Stimulated activated CD4-positive, alpha-beta T cell treated with anti-CD3 and anti-CD28 coated beads, Interleukin-4, amount 100 ng/mL, for 48 hours (primary cell): ENCODE measurements around the gene USP47.

Source experiments
- DNase-seq, 2 donors: peaks; one replicate each; pipeline ENCODE4 v3.0.0-alpha.2; 2020; ENCODE audit warnings: low read depth in 2 of 2

USP47 gene

GRCh38 chr11:11998091-11998781 is 156.5 kb downstream of the USP47 start:
- no peak for DNase-seq

GRCh38 chr11:12001186-12001585 is 159.4 kb downstream of the USP47 start:
- no peak for DNase-seq

- DNase-seq: no peak
Observed at GRCh38 chr11:12003336-12003735, 161.6 kb downstream of the USP47 start.

- DNase-seq: no peak
Observed at GRCh38 chr11:12003815-12004214, 162.0 kb downstream of the USP47 start.

- DNase-seq: no peak
Observed at GRCh38 chr11:12005061-12005460, 163.3 kb downstream of the USP47 start.

GRCh38 chr11:12005476-12005875 is 163.7 kb downstream of the USP47 start:
- no peak for DNase-seq

GRCh38 chr11:12006552-12007229 is 164.9 kb downstream of the USP47 start:
- DNase-seq: no peak

- DNase-seq: no peak
Observed at GRCh38 chr11:12007230-12007593, 165.4 kb downstream of the USP47 start.

- no peak for DNase-seq
Observed at GRCh38 chr11:12007769-12008737, 166.3 kb downstream of the USP47 start, which contains the start of gene DKK3. TSS of gene DKK3 (minus strand) at chr11:12008626. CDS start at chr11:12008582, 44 bp downstream.
